Chondrocyte (in vitro differentiated cells): ENCODE data around the gene ZNF423. TPM values are rescaled to one million over a fixed set of nuclear protein-coding genes. Genes with fewer than 3 reads are reported as not detected.

Source experiments
- DNase-seq: peaks from one replicate; pipeline ENCODE4 v3.0.0; 2021; ENCODE audit warnings: mixed read lengths, low spot score
- H3K27ac Mint-ChIP-seq: one replicate; pipeline ENCODE4 v1.8.0; 2021; ENCODE audit warnings: mild to moderate bottlenecking, moderate library complexity, mixed read lengths; ENCODE audit not compliant: unreplicated experiment
- H3K27me3 Mint-ChIP-seq: 2 replicates; pipeline ENCODE4 v1.8.0; 2021; ENCODE audit warnings: low read depth, mixed read lengths
- H3K36me3 Mint-ChIP-seq: 2 replicates; pipeline ENCODE4 v1.8.0; 2021; ENCODE audit warnings: low read depth, mixed read lengths
- H3K4me1 Mint-ChIP-seq: 2 replicates; pipeline ENCODE4 v1.8.0; 2021; ENCODE audit warnings: low read depth, mild to moderate bottlenecking, mixed read lengths
- H3K4me3 Mint-ChIP-seq: one replicate; pipeline ENCODE4 v1.8.0; 2021; ENCODE audit warnings: mild to moderate bottlenecking, moderate library complexity, mixed read lengths; ENCODE audit not compliant: unreplicated experiment
- H3K9me3 Mint-ChIP-seq: 2 replicates; pipeline ENCODE4 v1.8.0; 2021; ENCODE audit warnings: low read depth, mixed read lengths
- total RNA-seq: library from RNA; stranded (reverse); gene quantifications from 3 replicates; pipeline ENCODE4 v1.2.1, GENCODE V29; 2021
- TF ChIP-seq, protein P1 (sequence below): fragments of 200-600 bp; sonication (generic); IDR thresholded peaks from 2 replicates; pipeline ENCODE4 v1.5.0; 2021; ENCODE audit warnings: antibody characterized with exemption, mild to moderate bottlenecking, moderate library complexity

Gene ZNF423
- total RNA-seq, 1 donor from 2014 or later = 4.7 TPM

DNA sequence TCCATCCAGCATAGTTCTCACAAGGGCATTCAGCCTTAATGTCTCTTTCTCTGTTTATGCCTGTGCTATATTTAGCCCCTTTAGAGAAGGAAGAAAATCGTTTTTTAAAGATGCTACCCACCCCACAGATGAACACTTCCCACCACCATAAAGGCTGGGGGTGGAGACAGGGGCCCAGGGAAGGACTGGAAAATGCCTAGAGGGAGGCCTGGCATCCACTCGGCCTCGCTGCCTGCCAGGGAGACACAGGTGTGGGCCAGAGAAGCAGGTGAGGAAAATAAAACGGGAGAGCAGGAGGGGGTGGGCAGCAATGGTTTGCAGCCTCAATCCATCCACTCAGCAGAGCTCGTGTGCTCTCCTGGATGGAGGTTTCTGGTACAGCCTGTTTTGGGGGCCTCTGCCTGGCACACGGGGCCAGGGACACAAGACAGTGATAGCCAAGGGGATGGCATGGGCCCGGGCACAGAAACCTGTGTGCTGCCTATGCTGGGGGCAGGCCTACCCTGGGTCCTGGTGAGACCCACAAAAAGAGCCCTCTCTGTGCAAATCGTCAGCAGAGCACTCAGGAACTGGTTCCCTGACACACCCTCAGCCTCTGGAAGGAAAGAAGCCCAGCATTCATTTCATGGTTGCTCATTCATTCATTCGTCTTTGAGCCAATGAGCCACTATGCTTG, 360.9 kb downstream of the ZNF423 start:
- H3K36me3 Mint-ChIP-seq = no peaks in the 10 kb centered on the region
- no peaks in the 10 kb centered on the region for H3K9me3 Mint-ChIP-seq
- H3K27ac Mint-ChIP-seq = no peak overlapping the region
- peak; percentile 52 for DNase-seq
- peaks cover 3% of the 10 kb centered on the region for H3K27me3 Mint-ChIP-seq
- peaks cover 7% of the 10 kb centered on the region for H3K4me1 Mint-ChIP-seq
- TF ChIP-seq, protein P1, sequence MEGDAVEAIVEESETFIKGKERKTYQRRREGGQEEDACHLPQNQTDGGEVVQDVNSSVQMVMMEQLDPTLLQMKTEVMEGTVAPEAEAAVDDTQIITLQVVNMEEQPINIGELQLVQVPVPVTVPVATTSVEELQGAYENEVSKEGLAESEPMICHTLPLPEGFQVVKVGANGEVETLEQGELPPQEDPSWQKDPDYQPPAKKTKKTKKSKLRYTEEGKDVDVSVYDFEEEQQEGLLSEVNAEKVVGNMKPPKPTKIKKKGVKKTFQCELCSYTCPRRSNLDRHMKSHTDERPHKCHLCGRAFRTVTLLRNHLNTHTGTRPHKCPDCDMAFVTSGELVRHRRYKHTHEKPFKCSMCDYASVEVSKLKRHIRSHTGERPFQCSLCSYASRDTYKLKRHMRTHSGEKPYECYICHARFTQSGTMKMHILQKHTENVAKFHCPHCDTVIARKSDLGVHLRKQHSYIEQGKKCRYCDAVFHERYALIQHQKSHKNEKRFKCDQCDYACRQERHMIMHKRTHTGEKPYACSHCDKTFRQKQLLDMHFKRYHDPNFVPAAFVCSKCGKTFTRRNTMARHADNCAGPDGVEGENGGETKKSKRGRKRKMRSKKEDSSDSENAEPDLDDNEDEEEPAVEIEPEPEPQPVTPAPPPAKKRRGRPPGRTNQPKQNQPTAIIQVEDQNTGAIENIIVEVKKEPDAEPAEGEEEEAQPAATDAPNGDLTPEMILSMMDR = no peak
- H3K4me3 Mint-ChIP-seq = no peak overlapping the region

DNA sequence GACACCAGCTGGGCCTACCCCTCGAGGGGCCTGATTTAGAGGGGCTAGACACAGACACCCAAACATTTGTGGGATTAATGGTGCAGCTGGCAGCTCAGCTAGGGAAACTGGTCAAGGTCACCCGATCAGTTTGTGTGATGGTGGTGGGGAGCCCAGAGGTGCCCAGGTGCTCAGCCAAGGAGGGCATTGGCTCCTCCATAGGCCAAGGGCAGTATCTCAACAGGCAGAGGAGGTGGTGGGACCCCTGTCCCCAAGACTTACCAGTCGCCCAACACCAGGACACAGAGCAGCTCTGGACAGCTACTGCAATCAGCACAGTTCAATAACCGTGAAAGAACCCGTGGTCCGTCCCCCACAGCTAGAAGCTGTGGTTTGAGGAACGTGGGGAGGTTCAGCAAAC, 361.4 kb downstream of the ZNF423 start:
- Mint-ChIP-seq H3K9me3 (no peaks in the 10 kb centered on the region), H3K27ac (no peak overlapping the region), H3K36me3 (no peaks in the 10 kb centered on the region), H3K4me1 (peaks cover 7% of the 10 kb centered on the region), H3K4me3 (no peak overlapping the region), H3K27me3 (peaks cover 4% of the 10 kb centered on the region)
- TF ChIP-seq, protein P1 = no peak
- DNase-seq = peak; percentile 51

DNA sequence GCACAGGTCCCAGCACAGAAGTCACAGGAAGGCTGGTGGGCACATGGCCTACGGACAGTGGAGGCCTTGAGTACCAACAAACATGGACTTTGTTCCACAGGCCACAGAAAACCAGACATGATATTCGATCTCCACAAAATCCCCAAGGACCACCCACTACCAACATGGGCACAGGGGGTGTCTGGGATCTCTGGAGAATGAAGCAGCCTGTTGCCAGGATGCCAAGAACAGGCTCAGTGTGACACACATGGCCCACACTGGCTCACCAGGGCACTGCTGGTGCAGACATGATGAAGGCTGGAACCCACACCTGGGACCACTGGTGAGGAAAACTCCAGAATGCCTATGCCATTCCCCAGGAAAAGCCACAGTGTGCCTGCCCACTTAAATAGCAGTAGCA, 362.1 kb downstream of the ZNF423 start:
- TF ChIP-seq, protein P1 = no peak
- Mint-ChIP-seq H3K27ac (no peak overlapping the region), H3K36me3 (no peaks in the 10 kb centered on the region), H3K4me1 (peaks cover 7% of the 10 kb centered on the region), H3K9me3 (no peaks in the 10 kb centered on the region), H3K27me3 (peaks cover 4% of the 10 kb centered on the region), H3K4me3 (no peak overlapping the region)
- DNase-seq = peak; percentile 22

DNA sequence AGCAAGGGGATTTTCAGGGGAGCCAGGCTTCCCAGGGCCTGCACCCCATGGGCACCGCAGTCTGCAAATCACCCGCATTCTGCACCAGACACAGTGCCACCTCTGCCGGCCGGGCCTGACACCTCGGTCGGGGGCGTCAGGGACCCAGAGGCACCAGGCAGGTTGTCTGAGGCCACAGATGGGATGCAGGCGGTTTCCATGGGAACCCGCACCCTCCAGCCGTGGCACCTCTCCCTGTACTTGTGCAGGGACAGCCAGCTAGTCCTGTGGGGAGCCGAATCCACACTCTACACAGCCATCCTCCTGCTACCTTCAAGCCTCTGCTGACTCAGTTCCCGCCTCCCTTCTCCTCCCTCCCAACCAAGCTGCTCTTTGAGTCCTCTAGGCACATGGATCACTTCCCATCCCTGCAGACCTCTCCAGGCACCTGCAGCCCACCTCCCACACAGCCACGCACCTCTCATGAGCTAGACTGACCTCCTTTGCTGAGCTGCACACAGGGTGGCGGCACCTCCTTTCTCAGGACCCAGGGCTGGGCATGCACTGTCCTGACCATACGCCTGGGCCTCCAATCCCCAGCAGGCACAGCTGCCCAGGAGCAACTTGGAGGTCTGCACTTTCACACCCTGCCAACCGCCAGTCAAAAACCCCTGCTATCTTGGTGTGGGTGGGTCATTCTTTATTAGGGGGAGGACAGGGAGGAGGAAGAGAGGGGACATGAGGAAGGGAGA, 362.9 kb downstream of the ZNF423 start:
- Mint-ChIP-seq H3K27me3 (peaks cover 4% of the 10 kb centered on the region), H3K27ac (no peak overlapping the region), H3K36me3 (no peaks in the 10 kb centered on the region), H3K4me1 (peaks cover 7% of the 10 kb centered on the region), H3K4me3 (no peak overlapping the region), H3K9me3 (no peaks in the 10 kb centered on the region)
- TF ChIP-seq, protein P1 = no peak
- peak; percentile 83 for DNase-seq

DNA sequence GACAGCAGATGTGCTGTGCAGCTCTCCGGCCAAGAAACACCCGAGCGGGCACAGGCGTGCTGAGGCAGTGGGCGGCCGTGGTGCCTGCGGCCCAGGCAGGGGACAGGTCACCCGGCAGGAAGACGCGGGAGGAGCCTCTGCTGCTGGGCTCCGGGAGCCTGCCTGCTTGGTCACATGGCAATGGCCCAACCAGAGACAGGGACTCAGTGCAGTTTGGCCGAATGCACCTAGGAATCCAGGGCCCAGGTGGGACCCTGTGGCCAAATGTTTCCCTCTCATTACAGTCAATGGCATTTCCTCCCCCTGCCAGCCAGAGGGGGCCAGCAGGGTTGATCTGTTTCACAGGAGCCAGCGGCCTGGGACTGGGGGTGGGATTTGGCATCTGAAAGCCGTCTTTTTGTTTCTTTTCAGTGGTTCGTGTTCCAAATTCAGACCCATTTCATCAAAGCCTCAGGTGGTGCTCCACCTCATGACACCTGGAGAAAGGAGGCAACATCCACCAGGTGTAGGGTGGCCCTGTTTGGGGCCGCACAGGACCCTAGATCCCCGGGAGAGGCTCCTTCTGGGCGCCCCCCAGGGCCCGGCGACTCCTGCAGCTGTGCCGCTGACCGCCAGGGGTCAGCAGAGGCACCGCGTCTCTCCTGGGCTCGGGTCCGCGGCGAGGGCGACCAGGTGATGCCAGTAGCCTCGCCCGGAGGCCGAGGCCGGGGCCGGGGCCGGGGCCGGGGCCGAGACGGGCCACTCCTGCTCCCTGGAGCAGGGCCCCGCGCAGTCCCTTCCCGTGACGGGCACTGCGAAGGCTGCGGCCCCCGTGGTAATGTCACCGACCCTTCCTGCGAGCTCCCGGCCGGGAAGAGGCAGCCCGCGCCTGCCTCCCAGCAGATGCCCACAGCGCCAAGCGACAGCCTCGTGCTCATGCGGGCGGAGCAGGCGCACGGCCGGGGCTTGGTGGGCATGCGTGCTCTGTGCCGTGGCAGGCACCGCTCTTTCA, 363.8 kb downstream of the ZNF423 start:
- Mint-ChIP-seq H3K4me3 (peak overlapping the region; percentile 65), H3K9me3 (no peaks in the 10 kb centered on the region), H3K4me1 (peaks cover 7% of the 10 kb centered on the region), H3K36me3 (no peaks in the 10 kb centered on the region), H3K27ac (no peak overlapping the region), H3K27me3 (peaks cover 4% of the 10 kb centered on the region)
- TF ChIP-seq, protein P1 = peak; percentile 99
- peak; percentile 95 for DNase-seq
